Measurements from ENCODE around the gene GRB7. TPM values are rescaled to one million over a fixed set of nuclear protein-coding genes. Genes with fewer than 3 reads are reported as not detected.
A peak's percentile ranks its signal among the peaks of the same experiment; 100 is the strongest.

Gene GRB7
- total RNA-seq, 1 donor from 2014 or later = 44.6 TPM

DNA sequence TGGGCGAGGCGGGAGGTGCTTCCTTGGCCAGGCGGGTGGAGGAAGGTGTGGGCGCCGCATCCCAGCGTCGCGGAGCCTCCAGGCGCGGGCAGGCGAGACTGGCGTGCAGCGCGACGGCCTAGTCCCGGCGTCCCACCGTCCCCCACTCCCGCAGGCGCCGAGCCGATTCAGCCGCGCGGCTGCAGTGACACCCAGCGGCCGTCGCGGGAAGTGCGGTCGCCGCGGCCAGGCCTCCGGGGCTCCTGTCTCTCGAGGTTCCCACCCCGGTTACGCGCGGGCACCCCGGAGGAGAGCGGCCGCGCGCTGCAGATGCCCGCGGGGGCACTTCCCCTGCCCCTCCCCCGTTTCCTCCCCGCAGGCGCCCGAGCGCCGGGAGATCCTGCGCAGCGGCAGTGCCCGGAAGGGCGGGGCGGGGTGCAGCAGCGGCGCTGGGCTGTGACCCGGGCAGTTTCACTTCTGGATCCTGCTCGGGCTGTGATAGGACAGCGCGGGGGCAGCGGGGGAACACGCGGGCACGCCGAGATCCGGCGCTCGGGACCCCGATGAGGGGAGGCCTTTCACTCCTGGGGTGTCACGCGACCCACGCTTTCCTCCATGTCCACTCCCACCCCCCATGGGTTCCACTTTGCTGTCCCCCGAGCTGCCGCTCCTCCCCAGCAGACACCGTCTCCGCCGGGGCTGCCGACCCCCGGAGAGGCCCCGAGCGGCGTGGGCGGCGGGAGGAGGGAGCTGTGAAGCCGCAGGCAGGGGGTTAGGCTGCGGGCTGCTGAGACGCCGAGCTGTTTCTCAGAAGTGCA lies 16.6 kb downstream of the GRB7 start:
- peak overlapping the region; percentile 54 for H3K4me3 Mint-ChIP-seq
- peaks cover 44% of the 10 kb centered on the region for H3K4me1 Mint-ChIP-seq
- TF ChIP-seq, protein P1, sequence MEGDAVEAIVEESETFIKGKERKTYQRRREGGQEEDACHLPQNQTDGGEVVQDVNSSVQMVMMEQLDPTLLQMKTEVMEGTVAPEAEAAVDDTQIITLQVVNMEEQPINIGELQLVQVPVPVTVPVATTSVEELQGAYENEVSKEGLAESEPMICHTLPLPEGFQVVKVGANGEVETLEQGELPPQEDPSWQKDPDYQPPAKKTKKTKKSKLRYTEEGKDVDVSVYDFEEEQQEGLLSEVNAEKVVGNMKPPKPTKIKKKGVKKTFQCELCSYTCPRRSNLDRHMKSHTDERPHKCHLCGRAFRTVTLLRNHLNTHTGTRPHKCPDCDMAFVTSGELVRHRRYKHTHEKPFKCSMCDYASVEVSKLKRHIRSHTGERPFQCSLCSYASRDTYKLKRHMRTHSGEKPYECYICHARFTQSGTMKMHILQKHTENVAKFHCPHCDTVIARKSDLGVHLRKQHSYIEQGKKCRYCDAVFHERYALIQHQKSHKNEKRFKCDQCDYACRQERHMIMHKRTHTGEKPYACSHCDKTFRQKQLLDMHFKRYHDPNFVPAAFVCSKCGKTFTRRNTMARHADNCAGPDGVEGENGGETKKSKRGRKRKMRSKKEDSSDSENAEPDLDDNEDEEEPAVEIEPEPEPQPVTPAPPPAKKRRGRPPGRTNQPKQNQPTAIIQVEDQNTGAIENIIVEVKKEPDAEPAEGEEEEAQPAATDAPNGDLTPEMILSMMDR (IDR thresholded peaks at IDR 0.05; ENCODE audit: unreplicated experiment) = peak; percentile 99
- H3K36me3 Mint-ChIP-seq = no peaks in the 10 kb centered on the region
- no peaks in the 10 kb centered on the region for H3K9me3 Mint-ChIP-seq
- DNase-seq (ENCODE audit: low spot score in 2 of 2, unreplicated experiment in 2 of 2) = peak; percentile 77 to 95
- peak overlapping the region; percentile 34 for H3K27ac Mint-ChIP-seq
- H3K27me3 Mint-ChIP-seq (ENCODE audit: low read depth) = peaks cover 9% of the 10 kb centered on the region

DNA sequence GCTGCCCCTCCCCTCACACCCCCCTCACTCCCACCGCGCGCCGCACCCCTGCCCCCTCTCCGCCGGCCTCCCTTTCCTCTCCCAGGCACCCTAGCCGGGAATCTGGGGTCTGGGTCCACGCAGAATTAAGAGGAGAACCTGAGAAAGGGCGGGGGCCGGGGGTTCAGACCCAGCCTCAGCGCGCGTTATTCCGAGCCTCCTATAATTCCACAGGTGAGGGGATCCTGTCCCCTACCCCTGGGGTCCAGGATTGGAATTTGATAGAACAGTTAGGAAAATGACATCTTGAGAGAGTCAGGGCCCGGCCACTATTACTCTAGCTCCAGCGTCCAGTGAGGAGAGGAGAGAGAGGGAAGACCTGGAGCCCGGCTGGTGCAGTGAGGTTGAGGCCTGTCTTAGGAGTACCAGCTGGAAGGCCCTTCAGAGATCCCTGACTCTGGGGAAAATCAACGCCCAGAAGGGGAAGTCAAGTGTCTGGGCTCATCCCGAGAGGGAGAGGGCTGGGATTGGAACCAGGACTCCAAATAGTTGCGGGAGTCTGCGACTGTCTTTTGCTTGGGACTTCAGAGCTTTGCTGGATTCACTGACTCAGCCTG lies 17.3 kb downstream of the GRB7 start:
- Mint-ChIP-seq H3K4me1 (peaks cover 42% of the 10 kb centered on the region), H3K9me3 (no peaks in the 10 kb centered on the region)

DNA sequence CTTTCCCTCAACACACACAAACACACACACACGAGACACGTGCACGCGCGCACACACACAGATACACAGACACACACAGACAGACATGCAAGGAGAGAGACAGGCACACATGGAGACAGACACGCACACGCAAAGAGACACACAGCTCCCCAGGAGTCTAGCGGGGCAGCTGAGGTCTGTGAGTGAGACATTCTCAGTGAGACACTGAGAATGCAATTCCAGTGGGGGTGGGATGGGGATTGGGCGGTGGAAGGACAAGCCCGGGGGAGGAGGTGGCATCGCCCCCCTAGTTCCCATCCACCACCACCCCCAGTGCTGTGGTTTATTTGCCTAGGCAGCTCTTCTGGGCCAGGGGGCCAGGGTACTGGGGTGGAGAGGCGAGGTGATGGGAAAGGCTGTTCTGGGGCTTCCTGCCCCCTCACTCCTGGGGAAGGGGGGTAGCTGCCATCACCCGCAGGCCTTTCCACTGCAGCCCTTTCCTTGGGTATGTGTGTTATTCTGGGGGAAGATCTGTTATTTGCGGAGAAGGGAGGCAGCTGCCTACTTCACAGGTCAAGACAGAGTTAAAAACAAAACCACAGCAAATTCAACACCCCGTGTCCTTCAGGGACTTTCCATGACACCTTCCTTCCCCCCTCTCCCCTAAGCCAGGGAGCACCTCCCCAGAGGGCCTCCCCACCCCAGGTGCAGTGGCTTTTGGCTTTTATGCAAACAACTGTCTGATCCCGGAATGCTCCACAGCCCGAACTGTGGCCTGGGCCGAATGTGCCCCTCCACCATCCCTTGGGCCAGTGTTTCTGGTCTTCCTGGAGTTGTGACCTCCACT lies 18.0 kb downstream of the GRB7 start:
- Mint-ChIP-seq H3K4me3 (peak overlapping the region; percentile 1), H3K36me3 (no peaks in the 10 kb centered on the region), H3K27ac (peak overlapping the region; percentile 59), H3K4me1 (peaks cover 35% of the 10 kb centered on the region), H3K27me3 (ENCODE audit: low read depth) (peaks cover 9% of the 10 kb centered on the region), H3K9me3 (no peaks in the 10 kb centered on the region)
- TF ChIP-seq, protein P1 (IDR thresholded peaks at IDR 0.05; ENCODE audit: unreplicated experiment) = no peak
- no peak for DNase-seq (ENCODE audit: low spot score in 2 of 2, unreplicated experiment in 2 of 2)

More for the DNA sequence above, 17.3 kb downstream of the GRB7 start:
- Mint-ChIP-seq H3K27ac (peak overlapping the region; percentile 51), H3K36me3 (no peaks in the 10 kb centered on the region), H3K4me3 (peak overlapping the region; percentile 55), H3K27me3 (ENCODE audit: low read depth) (peaks cover 9% of the 10 kb centered on the region)
- TF ChIP-seq, protein P1 (IDR thresholded peaks at IDR 0.05; ENCODE audit: unreplicated experiment) = no peak
- DNase-seq (ENCODE audit: low spot score in 2 of 2, unreplicated experiment in 2 of 2) = no peak

DNA sequence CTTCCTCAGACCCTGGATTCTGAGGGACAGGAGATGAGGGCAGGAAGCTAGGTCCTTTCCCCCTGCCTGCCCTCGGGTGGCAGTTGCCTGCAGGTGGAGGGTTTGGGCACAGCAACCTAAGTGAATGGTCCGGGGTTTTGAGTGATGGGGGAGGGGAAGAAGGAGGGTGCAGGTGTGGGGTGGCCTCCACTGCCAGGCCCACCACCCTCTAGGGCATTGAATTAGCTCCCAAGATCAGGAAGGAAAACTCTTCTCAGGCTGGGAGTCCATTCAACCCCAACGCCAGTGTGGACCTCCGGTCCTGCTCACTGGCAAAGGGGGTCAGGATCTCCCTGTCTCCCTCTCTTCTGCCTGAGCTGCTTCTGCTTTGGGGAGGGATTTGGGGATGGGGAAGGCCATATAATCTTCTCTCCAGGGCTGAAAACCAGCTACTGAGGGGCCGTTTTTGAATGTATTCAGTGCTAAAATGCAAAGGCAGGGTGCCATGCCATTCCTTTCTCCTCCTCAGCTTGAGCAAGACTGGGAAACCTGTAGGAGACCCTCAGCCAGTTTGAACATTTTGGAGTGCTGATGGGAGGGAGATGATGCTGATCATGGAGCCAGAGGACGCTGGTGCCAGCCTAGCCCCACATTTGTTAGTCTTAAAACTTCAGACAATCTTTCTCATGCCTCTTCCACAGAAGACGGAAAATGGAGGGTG lies 18.8 kb downstream of the GRB7 start:
- Mint-ChIP-seq H3K27ac (no peak overlapping the region), H3K36me3 (no peaks in the 10 kb centered on the region), H3K9me3 (no peaks in the 10 kb centered on the region), H3K4me1 (peaks cover 29% of the 10 kb centered on the region), H3K4me3 (no peak overlapping the region), H3K27me3 (ENCODE audit: low read depth) (peaks cover 9% of the 10 kb centered on the region)
- TF ChIP-seq, protein P1 (IDR thresholded peaks at IDR 0.05; ENCODE audit: unreplicated experiment) = no peak
- no peak for DNase-seq (ENCODE audit: low spot score in 2 of 2, unreplicated experiment in 2 of 2)

DNA sequence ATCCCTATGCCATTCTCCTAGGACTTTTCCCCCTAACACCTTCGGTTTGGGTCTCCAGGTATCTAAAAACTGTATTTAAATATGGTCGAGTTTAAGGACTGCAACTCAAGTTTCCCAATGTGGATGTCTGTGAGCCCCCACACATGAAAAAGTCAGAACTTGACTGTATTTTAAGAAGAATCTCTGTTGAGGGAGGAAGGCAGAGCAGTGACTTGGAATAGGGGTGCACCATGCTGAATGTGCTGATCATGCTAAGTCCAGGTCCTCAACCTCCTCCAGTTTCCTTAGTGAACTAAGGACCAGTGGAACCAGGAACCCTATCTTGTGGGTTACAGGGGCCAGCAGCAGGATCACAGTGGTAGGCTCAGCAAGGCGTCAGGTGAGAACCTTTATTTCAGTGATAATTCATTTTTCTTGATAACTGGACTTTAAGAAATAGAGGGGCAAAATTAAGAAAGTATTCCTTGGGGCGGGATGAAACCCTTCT lies 19.5 kb downstream of the GRB7 start:
- Mint-ChIP-seq H3K27ac (no peak overlapping the region), H3K27me3 (ENCODE audit: low read depth) (peaks cover 9% of the 10 kb centered on the region), H3K4me3 (no peak overlapping the region), H3K4me1 (peaks cover 22% of the 10 kb centered on the region), H3K36me3 (no peaks in the 10 kb centered on the region), H3K9me3 (no peaks in the 10 kb centered on the region)
- no peak for DNase-seq (ENCODE audit: low spot score in 2 of 2, unreplicated experiment in 2 of 2)
- TF ChIP-seq, protein P1 (IDR thresholded peaks at IDR 0.05; ENCODE audit: unreplicated experiment) = no peak
